K562 (cell line): ENCODE data around the gene CNOT1. TPM values are rescaled to one million over a fixed set of nuclear protein-coding genes. Genes with fewer than 3 reads are reported as not detected.

Source experiments
- ATAC-seq: fragments of 200-7000 bp; cut with Tn5 transposase; 3 replicates; pipeline ENCODE4 v1.9.1; 2020; ENCODE audit warnings: moderate library complexity
- BruUV-seq: library from RNA; stranded (reverse); fragments of 400-500 nt; replicated peaks from 2 replicates; lab custom pipeline; 2021; lab: Mats Ljungman, UMichigan
- CTCF ChIA-PET: fragments of 300-600 bp; formaldehyde crosslinking; extraction: SDS; loops from one replicate; lab custom pipeline; 2021; ENCODE audit warnings: low intra/inter-chr PET ratio; lab: Yijun Ruan, JAX
- POLR2A ChIA-PET: fragments of 300-600, 350-650 bp; sonication (Branson Sonifier 250); formaldehyde crosslinking; extraction: SDS; loops from one replicate; lab custom pipeline; 2021; ENCODE audit warnings: antibody characterized with exemption, inconsistent platforms; lab: Yijun Ruan, JAX
- DNase-seq, 4 experiments: peaks; one replicate each; pipeline versions ENCODE4 v3.0.0 to v3.0.0-alpha.2; 2011 to 2018; ENCODE audit warnings: low spot score in 3 of 4, mixed read lengths in 3 of 4; ENCODE audit errors: extremely low read depth in 1 of 4
- FAIRE-seq: peaks from 2 replicates; lab custom pipeline; 2011; peaks lifted over from hg19 to GRCh38; lab: Jason Lieb, UNC
- H2AFZ ChIP-seq: 2 replicates; pipeline ENCODE4 v1.6.0; 2011; ENCODE audit warnings: low read depth, low read length, control low read depth, inconsistent platforms
- H3K27ac ChIP-seq: fragments of 200-600 bp; 3 replicates; pipeline ENCODE4 v1.8.0; 2011; ENCODE audit warnings: low read depth, mild to moderate bottlenecking, control low read depth, inconsistent platforms, low read length, moderate library complexity, mixed read lengths; ENCODE audit errors: extremely low read depth
- H3K27me3 ChIP-seq, 2 experiments: fragments of 300-600 bp in 1 of 2; 2 replicates in 1 of 2; 3 replicates in 1 of 2; pipeline versions ENCODE4 v1.6.0 to v1.8.0; 2011; ENCODE audit warnings: inconsistent platforms in 2 of 2, low read length in 2 of 2, mild to moderate bottlenecking in 1 of 2, mixed read lengths in 1 of 2, moderate library complexity in 1 of 2; ENCODE audit not compliant: control insufficient read depth in 2 of 2, insufficient read depth in 2 of 2
- H3K36me3 ChIP-seq: fragments of 300-600 bp; 3 replicates; pipeline ENCODE4 v1.8.0; 2011; ENCODE audit warnings: mild to moderate bottlenecking, low read length, inconsistent platforms; ENCODE audit not compliant: control insufficient read depth, insufficient read depth
- H3K4me1 ChIP-seq, 2 experiments: fragments of 200-600 bp in 1 of 2; replicated peaks in 1 of 2; 2 replicates in 1 of 2; 3 replicates in 1 of 2; pipeline versions ENCODE4 v1.5.1 to v1.8.0; 2011; ENCODE audit warnings: inconsistent platforms in 2 of 2, low read length in 2 of 2, mild to moderate bottlenecking in 1 of 2, mixed read lengths in 1 of 2, moderate library complexity in 1 of 2; ENCODE audit not compliant: control insufficient read depth in 2 of 2, insufficient read depth in 2 of 2
- H3K4me2 ChIP-seq: 2 replicates; pipeline ENCODE4 v1.6.1; 2011; ENCODE audit warnings: low read length, control low read depth, inconsistent platforms, mixed read lengths; ENCODE audit not compliant: insufficient read depth
- H3K4me3 ChIP-seq: fragments of 200-600 bp; sonication (generic), shearing (Covaris generic); 2 replicates; pipeline ENCODE4 v1.5.1; 2016; ENCODE audit warnings: control low read depth, inconsistent platforms
- H3K79me2 ChIP-seq: fragments of 200-600 bp; 3 replicates; pipeline ENCODE4 v1.8.0; 2011; ENCODE audit warnings: low read length, inconsistent platforms; ENCODE audit not compliant: control insufficient read depth, insufficient read depth
- H3K9ac ChIP-seq, 2 experiments: 2 replicates each; pipeline versions ENCODE4 v1.6.0 to v1.6.1; 2011; ENCODE audit warnings: low read depth in 2 of 2, low read length in 2 of 2, control low read depth in 1 of 2, inconsistent platforms in 1 of 2, mild to moderate bottlenecking in 1 of 2, mixed read lengths in 1 of 2; ENCODE audit not compliant: insufficient read depth in 1 of 2
- H3K9me1 ChIP-seq: one replicate; pipeline ENCODE4 v1.6.0; 2011; ENCODE audit warnings: inconsistent platforms, mild to moderate bottlenecking, low read length, moderate library complexity; ENCODE audit not compliant: control insufficient read depth, insufficient read depth
- H3K9me3 ChIP-seq: replicated peaks from 2 replicates; pipeline ENCODE4 v1.5.1; 2011; ENCODE audit warnings: low read depth, low read length, inconsistent platforms; ENCODE audit not compliant: control insufficient read depth, insufficient read depth
- H4K20me1 ChIP-seq: replicated peaks from 2 replicates; pipeline ENCODE4 v1.6.1; 2011; ENCODE audit warnings: low read length, inconsistent platforms, mixed read lengths; ENCODE audit not compliant: control insufficient read depth, insufficient read depth
- CBX1 ChIP-seq: sonication (generic); IDR thresholded peaks from 2 replicates; pipeline ENCODE4 v1.6.1; 2016; ENCODE audit warnings: antibody characterized with exemption, low read depth, mild to moderate bottlenecking
- COPS2 ChIP-seq: fragments of 450-650 bp; conservative IDR thresholded peaks from 2 replicates; pipeline ENCODE4 v1.6.1; 2016; ENCODE audit warnings: mild to moderate bottlenecking, moderate library complexity
- HDAC1 ChIP-seq, 2 experiments: fragments of 450-650 bp; IDR thresholded peaks; 2 replicates each; pipeline ENCODE4 v1.6.1; 2016 to 2017; ENCODE audit warnings: inconsistent platforms in 1 of 2, mild to moderate bottlenecking in 1 of 2, moderate library complexity in 1 of 2
- SAFB2 ChIP-seq: fragments of 200-400 bp; formaldehyde crosslinking; IDR thresholded peaks from 2 replicates; pipeline ENCODE4 v1.6.1; 2018; ENCODE audit warnings: borderline replicate concordance, low read length, low read depth, moderate library complexity; ENCODE audit not compliant: severe bottlenecking
- ZNF263 ChIP-seq: sonication (generic); formaldehyde crosslinking; IDR thresholded peaks from 2 replicates; pipeline ENCODE4 v1.8.0; 2022; ENCODE audit warnings: mild to moderate bottlenecking, missing genetic modification reagents, borderline replicate concordance
- ZNF586 ChIP-seq: fragments of 450-650 bp; formaldehyde crosslinking; conservative IDR thresholded peaks from 2 replicates; pipeline ENCODE4 v1.4.0; 2020; ENCODE audit warnings: mild to moderate bottlenecking, moderate library complexity
- WGBS: fragments of 100-300 bp; shearing (Covaris generic); methylation state at CpG from one replicate; pipeline ENCODE4 v1.1.6; 2016; ENCODE audit warnings: low coverage, mixed read lengths; ENCODE audit not compliant: insufficient coverage; ENCODE audit errors: missing lambda C conversion rate; 5-methylcytosine and 5-hydroxymethylcytosine counted together
- in situ Hi-C: fragments of 300-500 bp; cut with MboI; formaldehyde crosslinking; loops from 4 replicates; pipeline ENCODE4 v1.15.0; 2018; ENCODE audit warnings: inconsistent platforms, mixed read lengths
- intact Hi-C: fragments of 100-400 bp; cut with micrococcal nuclease; formaldehyde crosslinking; loops from 2 replicates; pipeline ENCODE4 v1.14.2; 2022
- polyA plus RNA-seq, 8 experiments: library from polyadenylated mRNA; depleted of rRNA in 4 of 8; stranded (reverse) in 5 of 8; unstranded in 3 of 8; fragments of >200 nt; fragmentation: Nextera tagmentation in 2 of 8; fragmentation: Illumina TruSeq in 1 of 8; extraction: Ambion mirVana in 2 of 8; extraction: Trizol in 1 of 8; gene quantifications; 2 replicates each; pipeline versions ENCODE4 v1.2.1 to v1.2.3, GENCODE V29; 2011 to 2014; ENCODE audit warnings: inconsistent platforms in 1 of 8, missing spikeins in 1 of 8
- total RNA-seq, 7 experiments: library from RNA; depleted of rRNA in 6 of 7; stranded (reverse); fragments of >200 nt in 6 of 7; fragmentation: Illumina TruSeq in 2 of 7; extraction: Trizol in 2 of 7; gene quantifications; 2 replicates each; pipeline versions ENCODE4 v1.2.1 to v1.2.3, GENCODE V29; 2011 to 2021; ENCODE audit warnings: low replicate concordance in 1 of 7
- TF ChIP-seq, protein P1 (sequence below): fragments of 250-450 bp; sonication (Bioruptor Pico); IDR thresholded peaks from 2 replicates; pipeline ENCODE4 v1.9.0; 2021; ENCODE audit warnings: mild to moderate bottlenecking
- TF ChIP-seq, protein P2 (sequence below): fragments of 250-450 bp; sonication (Bioruptor Pico); IDR thresholded peaks from 2 replicates; pipeline ENCODE4 v1.9.0; 2021; ENCODE audit warnings: mild to moderate bottlenecking, inconsistent platforms

CNOT1 gene
- total and polyA plus RNA-seq, 9 of the 15 experiments (the other 6 are each of a cell fraction or from before 2014, with no cell fraction given), result 110 to 270 (median 220) TPM

DNA sequence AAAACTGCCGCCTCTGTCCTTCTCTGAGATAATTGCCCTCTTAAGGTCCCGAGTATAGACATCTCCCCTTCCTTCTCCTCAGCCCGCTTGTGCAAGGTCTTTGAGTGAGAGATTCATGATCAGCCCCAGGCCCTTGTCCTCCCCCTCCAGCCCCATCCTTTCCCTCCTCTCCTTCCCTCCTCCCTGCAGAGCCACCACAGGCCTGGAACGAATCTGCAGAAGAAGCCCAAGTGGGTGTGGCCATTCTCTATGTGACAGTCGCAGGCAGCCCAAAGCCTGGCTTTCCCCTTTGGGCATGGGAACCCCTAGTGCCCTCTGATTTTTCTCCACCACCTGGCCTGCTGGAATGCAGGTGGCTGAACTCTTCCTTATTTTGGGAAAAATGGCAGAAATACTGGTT is 136.9 kb downstream of the CNOT1 start:
- BruUV-seq, result no TSS peak
- H3K9me3 ChIP-seq, result no peaks in the 10 kb centered on the region
- H3K4me1 ChIP-seq, result peaks cover 14 to 38% of the 10 kb centered on the region in 2 experiments; a peak in 4 of 5 replicates
- intact Hi-C loops, result no loop called here
- ChIA-PET POLR2A (interaction anchor here (0.6 to 0.7 kb wide), 3 partner anchors 12 to 917 kb away, joined by 3 read pairs; no protein-coding TSS in a partner anchor), CTCF (interaction anchor here (0.5 to 0.6 kb wide), 3 partner anchors 105 to 558 kb away, joined by 3 to 6 read pairs (median 5); partner anchors contain the start of gene CSNK2A2)
- H3K27me3 ChIP-seq, result peaks cover 0 to 33% of the 10 kb centered on the region in 2 experiments; a peak in 3 of 5 replicates
- H4K20me1 ChIP-seq, result peaks cover 15% of the 10 kb centered on the region
- FAIRE-seq, result peak; percentile 51
- no peak overlapping the region for H3K4me2 ChIP-seq
- TF ChIP-seq ZNF263 (CRISPR knock-in tag) (peak; percentile 82), SAFB2 (no peak)
- in situ Hi-C loops, result loop anchor here (5.0 kb wide), 1 partner anchor 155 kb away; no protein-coding TSS in a partner anchor
- no peak overlapping the region for H3K27ac ChIP-seq
- DNase-seq, result peak in 2 of 4 experiments; percentile 29 to 49
- H3K36me3 ChIP-seq, result no peaks in the 10 kb centered on the region
- no peak overlapping the region; a peak in 1 of 4 replicates for H3K9ac ChIP-seq
- peak; percentile 15; the same call in 1 of the 3 replicates for ATAC-seq
- WGBS, result 3% methylated on average over 5 of the region's 5 CpGs
- H3K4me3 ChIP-seq, result no peak overlapping the region
- no peaks in the 10 kb centered on the region for H3K79me2 ChIP-seq
- H3K9me1 ChIP-seq, result peaks cover 2% of the 10 kb centered on the region
- H2AFZ ChIP-seq, result no peak overlapping the region

DNA sequence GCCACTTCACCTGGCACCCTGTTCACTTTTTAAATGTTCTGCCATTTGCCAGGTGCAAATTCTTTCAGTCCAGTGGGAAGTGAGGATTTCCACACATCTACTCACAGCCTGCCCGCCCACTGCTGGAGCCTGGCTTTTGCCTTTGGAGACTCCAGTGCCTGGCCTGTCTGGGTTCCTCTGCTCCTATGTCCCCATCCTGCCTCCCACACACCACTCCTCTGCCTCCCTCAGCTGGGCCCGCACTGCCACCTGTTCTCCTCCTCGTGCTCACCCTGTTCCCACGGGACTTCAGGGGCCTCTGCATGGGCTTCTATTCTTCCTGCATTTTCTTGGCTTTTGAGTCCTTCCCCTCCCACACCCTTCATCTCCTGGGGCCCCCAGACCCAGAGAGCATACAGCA is 137.6 kb downstream of the CNOT1 start:
- POLR2A ChIA-PET, result interaction anchor here (0.6 to 0.7 kb wide), 2 partner anchors 394 to 916 kb away, joined by 3 read pairs; no protein-coding TSS in a partner anchor
- Histone ChIP-seq H3K9me1 (peaks cover 2% of the 10 kb centered on the region), H3K9me3 (no peaks in the 10 kb centered on the region), H3K4me1 (peaks cover 14 to 43% of the 10 kb centered on the region in 2 experiments; a peak in 4 of 5 replicates), H3K27me3 (peaks cover 0 to 33% of the 10 kb centered on the region in 2 experiments; a peak in 4 of 5 replicates), H3K4me2 (no peak overlapping the region), H4K20me1 (peaks cover 15% of the 10 kb centered on the region), H3K27ac (no peak overlapping the region), H2AFZ (no peak overlapping the region), H3K9ac (no peak overlapping the region), H3K4me3 (no peak overlapping the region), H3K36me3 (no peaks in the 10 kb centered on the region), H3K79me2 (no peaks in the 10 kb centered on the region)
- no TSS peak for BruUV-seq
- in situ Hi-C loops (loop anchor here (5.0 kb wide), 1 partner anchor 155 kb away; no protein-coding TSS in a partner anchor), intact Hi-C loops (no loop called here)
- whole genome bisulfite sequencing, result 11% methylated on average over 4 of the region's 4 CpGs
- no peak for TF ChIP-seq HDAC1 (IDR thresholded peaks at IDR 0.05)
- TF ChIP-seq ZNF586, result no peak
- TF ChIP-seq, protein P1, sequence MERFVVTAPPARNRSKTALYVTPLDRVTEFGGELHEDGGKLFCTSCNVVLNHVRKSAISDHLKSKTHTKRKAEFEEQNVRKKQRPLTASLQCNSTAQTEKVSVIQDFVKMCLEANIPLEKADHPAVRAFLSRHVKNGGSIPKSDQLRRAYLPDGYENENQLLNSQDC (CRISPR knock-in tag), result no peak
- TF ChIP-seq CBX1, result no peak
- no peak for TF ChIP-seq COPS2
- TF ChIP-seq, protein P2, sequence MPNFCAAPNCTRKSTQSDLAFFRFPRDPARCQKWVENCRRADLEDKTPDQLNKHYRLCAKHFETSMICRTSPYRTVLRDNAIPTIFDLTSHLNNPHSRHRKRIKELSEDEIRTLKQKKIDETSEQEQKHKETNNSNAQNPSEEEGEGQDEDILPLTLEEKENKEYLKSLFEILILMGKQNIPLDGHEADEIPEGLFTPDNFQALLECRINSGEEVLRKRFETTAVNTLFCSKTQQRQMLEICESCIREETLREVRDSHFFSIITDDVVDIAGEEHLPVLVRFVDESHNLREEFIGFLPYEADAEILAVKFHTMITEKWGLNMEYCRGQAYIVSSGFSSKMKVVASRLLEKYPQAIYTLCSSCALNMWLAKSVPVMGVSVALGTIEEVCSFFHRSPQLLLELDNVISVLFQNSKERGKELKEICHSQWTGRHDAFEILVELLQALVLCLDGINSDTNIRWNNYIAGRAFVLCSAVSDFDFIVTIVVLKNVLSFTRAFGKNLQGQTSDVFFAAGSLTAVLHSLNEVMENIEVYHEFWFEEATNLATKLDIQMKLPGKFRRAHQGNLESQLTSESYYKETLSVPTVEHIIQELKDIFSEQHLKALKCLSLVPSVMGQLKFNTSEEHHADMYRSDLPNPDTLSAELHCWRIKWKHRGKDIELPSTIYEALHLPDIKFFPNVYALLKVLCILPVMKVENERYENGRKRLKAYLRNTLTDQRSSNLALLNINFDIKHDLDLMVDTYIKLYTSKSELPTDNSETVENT (CRISPR knock-in tag), result no peak
- ATAC-seq (no peak), FAIRE-seq (no peak), DNase-seq (no peak)
- CTCF ChIA-PET, result interaction anchor here (0.6 kb wide), 1 partner anchor 294 kb away, joined by 3 read pairs; the partner anchor contains the start of gene CSNK2A2
